ENCODE measurements around the gene UBE2D2.

DNA sequence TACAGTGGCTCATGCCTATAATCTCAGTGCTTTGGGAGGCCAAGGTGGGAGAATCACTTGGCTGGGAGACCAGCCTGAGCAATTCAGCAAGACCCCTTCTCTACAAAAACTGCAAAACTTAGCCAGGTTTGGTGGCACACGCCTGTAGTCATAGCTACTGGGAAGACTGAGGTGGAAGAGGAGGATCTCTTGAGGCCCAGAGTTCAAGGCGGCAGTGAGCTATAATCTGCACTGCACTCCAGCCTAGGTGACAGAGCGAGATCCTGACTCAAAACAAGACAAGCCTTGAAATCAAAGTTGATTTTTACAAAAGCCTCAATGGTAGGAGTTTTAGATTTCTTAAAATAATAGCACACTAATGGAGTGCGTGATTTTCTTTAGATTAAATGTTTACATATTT lies 14.6 kb downstream of the UBE2D2 start:
- TF ChIP-seq, protein P1, sequence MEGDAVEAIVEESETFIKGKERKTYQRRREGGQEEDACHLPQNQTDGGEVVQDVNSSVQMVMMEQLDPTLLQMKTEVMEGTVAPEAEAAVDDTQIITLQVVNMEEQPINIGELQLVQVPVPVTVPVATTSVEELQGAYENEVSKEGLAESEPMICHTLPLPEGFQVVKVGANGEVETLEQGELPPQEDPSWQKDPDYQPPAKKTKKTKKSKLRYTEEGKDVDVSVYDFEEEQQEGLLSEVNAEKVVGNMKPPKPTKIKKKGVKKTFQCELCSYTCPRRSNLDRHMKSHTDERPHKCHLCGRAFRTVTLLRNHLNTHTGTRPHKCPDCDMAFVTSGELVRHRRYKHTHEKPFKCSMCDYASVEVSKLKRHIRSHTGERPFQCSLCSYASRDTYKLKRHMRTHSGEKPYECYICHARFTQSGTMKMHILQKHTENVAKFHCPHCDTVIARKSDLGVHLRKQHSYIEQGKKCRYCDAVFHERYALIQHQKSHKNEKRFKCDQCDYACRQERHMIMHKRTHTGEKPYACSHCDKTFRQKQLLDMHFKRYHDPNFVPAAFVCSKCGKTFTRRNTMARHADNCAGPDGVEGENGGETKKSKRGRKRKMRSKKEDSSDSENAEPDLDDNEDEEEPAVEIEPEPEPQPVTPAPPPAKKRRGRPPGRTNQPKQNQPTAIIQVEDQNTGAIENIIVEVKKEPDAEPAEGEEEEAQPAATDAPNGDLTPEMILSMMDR (IDR thresholded peaks at IDR 0.05; ENCODE audit: insufficient read depth, low read length), result no peak
- TF ChIP-seq POLR2AphosphoS5 (IDR thresholded peaks at IDR 0.05; ENCODE audit: low read depth) (no peak), GABPA (IDR thresholded peaks at IDR 0.05; ENCODE audit: low read depth) (no peak), SPI1 (IDR thresholded peaks at IDR 0.05; ENCODE audit: borderline replicate concordance, low read depth) (no peak)
- TF ChIP-seq, protein P2, sequence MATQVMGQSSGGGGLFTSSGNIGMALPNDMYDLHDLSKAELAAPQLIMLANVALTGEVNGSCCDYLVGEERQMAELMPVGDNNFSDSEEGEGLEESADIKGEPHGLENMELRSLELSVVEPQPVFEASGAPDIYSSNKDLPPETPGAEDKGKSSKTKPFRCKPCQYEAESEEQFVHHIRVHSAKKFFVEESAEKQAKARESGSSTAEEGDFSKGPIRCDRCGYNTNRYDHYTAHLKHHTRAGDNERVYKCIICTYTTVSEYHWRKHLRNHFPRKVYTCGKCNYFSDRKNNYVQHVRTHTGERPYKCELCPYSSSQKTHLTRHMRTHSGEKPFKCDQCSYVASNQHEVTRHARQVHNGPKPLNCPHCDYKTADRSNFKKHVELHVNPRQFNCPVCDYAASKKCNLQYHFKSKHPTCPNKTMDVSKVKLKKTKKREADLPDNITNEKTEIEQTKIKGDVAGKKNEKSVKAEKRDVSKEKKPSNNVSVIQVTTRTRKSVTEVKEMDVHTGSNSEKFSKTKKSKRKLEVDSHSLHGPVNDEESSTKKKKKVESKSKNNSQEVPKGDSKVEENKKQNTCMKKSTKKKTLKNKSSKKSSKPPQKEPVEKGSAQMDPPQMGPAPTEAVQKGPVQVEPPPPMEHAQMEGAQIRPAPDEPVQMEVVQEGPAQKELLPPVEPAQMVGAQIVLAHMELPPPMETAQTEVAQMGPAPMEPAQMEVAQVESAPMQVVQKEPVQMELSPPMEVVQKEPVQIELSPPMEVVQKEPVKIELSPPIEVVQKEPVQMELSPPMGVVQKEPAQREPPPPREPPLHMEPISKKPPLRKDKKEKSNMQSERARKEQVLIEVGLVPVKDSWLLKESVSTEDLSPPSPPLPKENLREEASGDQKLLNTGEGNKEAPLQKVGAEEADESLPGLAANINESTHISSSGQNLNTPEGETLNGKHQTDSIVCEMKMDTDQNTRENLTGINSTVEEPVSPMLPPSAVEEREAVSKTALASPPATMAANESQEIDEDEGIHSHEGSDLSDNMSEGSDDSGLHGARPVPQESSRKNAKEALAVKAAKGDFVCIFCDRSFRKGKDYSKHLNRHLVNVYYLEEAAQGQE (IDR thresholded peaks at IDR 0.05; ENCODE audit: insufficient replicate concordance, low read depth), result no peak

Data from HL-60 (cell line).